C4-2B (cell line): Measurements from ENCODE around the gene TNS1.

ENCODE experiments used
- H3K27ac ChIP-seq: fragments of 450-650 bp; 2 replicates; pipeline ENCODE4 v1.5.1; 2017
- CTCF ChIP-seq: fragments of 450-650 bp; conservative IDR thresholded peaks from 2 replicates; pipeline ENCODE4 v1.5.1; 2017; ENCODE audit warnings: mild to moderate bottlenecking
- ZFX ChIP-seq: fragments of 450-650 bp; IDR thresholded peaks from 2 replicates; pipeline ENCODE4 v1.6.1; 2017

Gene TNS1

DNA sequence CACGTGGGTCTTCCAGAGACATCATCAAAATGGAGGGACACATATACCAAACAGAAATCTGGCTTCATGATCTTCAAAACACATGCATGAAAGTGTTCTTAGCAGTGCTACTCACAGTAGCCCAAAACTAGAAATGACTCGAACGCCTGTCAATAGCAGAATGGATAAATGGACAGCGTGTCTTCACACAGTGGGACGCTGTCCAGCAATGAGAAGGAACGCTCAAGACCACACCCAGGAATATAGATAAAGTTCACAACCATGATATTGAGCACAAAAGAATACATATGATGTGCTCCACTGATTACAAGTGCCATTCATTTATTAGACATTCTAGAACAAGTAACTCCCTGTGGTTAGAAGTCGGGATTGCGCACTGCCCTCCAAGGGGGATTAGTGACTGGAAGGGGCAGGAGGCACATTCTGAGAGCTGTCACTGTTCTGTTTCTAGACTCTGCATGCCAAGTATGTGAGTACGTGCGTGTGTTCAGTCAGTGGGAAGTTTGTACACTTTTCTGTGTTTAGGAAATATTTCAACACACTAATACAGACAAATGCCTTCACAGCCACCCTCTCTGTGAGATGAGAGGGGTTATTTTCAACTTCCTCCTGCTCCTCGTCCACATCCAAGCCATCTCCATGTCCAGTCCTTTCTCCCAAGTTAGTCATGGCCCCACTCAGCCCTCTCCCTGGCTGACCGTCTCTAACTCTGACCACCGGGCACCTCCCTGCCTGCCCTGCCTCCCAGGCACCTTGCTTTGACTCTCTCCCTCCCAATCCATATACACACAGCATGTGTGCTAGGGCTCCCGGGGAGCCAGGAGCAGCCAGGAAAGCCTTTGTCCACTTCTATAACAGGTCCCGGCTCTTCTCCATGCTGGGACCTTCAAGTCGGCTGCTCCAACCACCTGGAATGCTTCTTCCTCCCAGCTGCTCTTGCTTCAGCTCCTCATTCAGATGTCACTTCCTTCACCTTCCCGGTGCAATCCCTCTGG, 26.9 kb upstream of the TNS1 start:
- no peak overlapping the region for H3K27ac ChIP-seq
- TF ChIP-seq CTCF (no peak), ZFX (no peak)

DNA sequence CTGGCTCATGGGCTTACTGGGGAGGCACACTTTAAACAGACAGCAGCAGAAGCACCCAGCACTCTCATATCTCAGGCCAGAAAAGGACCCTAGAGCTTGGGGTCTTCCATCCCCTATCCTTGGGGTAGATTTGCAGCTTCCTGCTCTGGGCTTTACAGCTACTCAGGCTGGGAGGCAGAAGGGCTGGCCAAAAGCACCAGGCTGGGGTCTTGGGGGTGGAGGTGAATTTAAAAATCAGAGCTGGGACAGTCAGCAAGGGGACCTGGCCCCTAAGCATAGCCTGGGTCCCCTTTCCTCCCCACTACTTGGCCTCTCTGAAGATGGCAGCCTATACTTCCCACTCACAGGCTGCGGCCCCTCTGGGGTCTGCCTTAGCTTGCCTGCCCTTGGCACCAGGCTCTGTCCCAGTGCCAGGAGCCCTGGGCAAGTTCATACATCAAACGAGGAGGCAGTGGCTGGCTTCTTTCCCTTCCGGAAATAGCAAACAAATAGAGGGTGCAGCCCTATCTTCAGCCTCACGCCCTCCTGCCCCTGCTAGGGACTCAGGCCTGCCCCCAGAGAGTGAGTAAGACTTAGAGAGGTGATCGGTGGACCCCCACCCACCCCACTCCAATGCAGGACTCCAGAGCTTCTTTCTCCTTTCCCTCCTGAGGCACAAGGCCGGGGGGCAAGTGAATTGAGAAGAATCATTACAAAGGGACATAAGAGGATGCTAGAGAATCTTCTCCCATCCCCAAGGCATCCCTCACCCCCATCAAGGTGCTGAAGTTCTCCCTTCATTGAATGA, 26.0 kb upstream of the TNS1 start:
- TF ChIP-seq CTCF: no peak
- no peak overlapping the region for H3K27ac ChIP-seq

DNA sequence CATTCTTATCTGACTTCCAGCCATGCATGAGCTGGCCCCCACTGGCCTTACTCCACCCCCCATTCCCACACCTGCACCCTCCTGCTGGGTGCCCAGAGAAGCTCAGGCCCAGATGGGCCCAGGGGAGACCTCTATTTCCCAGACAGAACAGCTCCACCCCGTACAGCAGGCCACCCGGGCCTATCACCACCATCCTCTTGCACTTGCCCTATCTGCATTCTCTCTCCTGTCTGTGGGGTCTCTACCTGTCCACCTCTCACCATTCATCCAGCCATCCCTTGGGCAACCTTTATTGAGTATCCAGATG, 25.3 kb upstream of the TNS1 start:
- no peak for TF ChIP-seq ZFX
- TF ChIP-seq CTCF: no peak
- H3K27ac ChIP-seq: no peak overlapping the region; the same call in 1 of the 2 replicates

GRCh38 chr2:218027426-218028188, 24.8 kb upstream of the TNS1 start:
- no peak for TF ChIP-seq CTCF
- no peak for TF ChIP-seq ZFX
- H3K27ac ChIP-seq: peak overlapping the region; percentile 23; the same call in 1 of the 2 replicates

DNA sequence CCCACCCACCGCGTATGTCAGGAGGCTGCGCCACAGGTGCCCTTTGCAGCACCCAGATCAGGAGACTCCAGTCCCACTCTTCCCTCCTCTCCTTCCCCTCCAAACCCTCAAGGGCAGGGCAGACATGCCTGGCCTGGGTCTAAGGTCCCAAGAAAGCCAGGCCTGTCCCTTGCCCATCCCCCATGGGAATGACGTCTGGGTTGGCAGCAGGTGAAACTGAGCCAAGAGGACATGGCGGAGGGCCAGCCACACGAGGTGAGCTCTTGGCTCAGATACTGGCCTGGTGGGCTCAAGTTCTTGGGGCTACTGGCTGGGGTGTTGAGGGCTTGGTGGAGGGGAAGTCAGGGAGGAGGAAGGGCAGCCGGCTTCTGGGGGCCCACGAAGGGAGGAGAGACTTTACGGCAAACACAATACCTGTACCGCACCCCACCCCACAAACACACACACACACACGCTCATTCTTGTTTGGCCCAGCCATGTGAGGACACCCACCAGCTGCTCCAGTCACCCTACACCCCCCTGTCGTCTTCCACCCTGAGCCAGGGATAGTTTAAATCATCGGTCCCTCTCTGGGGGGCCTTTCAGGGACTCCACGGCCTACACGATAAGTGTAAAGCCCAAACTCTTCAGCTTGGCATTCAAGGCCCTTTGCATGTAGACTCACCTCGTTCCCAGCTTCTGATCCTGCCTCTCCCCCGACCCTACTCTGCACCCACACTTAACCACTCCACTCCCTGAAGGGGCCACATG, 24.1 kb upstream of the TNS1 start:
- peak overlapping the region; percentile 23 for H3K27ac ChIP-seq
- TF ChIP-seq CTCF: no peak
- no peak for TF ChIP-seq ZFX

DNA sequence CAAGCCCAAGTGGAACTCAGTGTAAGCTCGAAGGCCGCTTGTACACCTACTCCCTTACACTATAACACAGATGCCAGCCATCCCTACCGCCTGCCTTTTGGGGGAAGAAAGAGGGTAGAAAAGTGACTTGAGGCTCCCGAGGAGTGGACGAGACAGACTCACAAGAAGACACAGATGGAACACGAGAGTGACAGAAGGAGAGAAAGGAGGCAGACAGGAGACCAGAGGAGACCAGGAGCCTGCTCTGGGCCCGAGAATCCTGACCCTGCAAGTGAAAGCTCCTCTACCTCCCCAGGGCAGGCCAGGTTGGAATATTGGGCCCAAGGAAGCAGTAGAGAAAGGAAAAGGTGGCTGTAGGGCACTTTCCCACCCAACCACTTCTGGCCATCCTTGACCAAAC, 23.4 kb upstream of the TNS1 start:
- H3K27ac ChIP-seq: peak overlapping the region; percentile 23
- TF ChIP-seq ZFX: no peak
- no peak for TF ChIP-seq CTCF
